DOHH2 (cell line): ENCODE results near the gene GAR1.

Source experiments
- H3F3A ChIP-seq: fragments of 200-600 bp; sonication (generic), shearing (Covaris generic); 2 replicates; pipeline ENCODE4 v1.6.0; 2016; ENCODE audit warnings: antibody characterized with exemption, mild to moderate bottlenecking; ENCODE audit not compliant: control insufficient read depth, insufficient read depth
- H3K27ac ChIP-seq: fragments of 200-600 bp; sonication (generic); 2 replicates; pipeline ENCODE4 v1.5.1; 2014; ENCODE audit warnings: low read depth, mild to moderate bottlenecking, low read length, moderate library complexity
- H3K27me3 ChIP-seq: fragments of 200-600 bp; sonication (generic); 2 replicates; pipeline ENCODE4 v1.6.1; 2014; ENCODE audit warnings: mild to moderate bottlenecking, low read length, mixed read lengths; ENCODE audit not compliant: control insufficient read depth
- H3K36me3 ChIP-seq: fragments of 200-600 bp; sonication (generic); 2 replicates; pipeline ENCODE4 v1.6.1; 2014; ENCODE audit warnings: mild to moderate bottlenecking, low read length, moderate library complexity, mixed read lengths; ENCODE audit not compliant: control insufficient read depth
- H3K4me1 ChIP-seq: fragments of 200-600 bp; sonication (generic); 2 replicates; pipeline ENCODE4 v1.6.1; 2014; ENCODE audit warnings: mild to moderate bottlenecking, low read length, mixed read lengths; ENCODE audit not compliant: control insufficient read depth
- H3K4me2 ChIP-seq: fragments of 200-600 bp; sonication (generic); 2 replicates; pipeline ENCODE4 v1.6.0; 2014; ENCODE audit warnings: mild to moderate bottlenecking, low read length, moderate library complexity
- H3K4me3 ChIP-seq: fragments of 200-600 bp; sonication (generic); 2 replicates; pipeline ENCODE4 v1.5.1; 2014; ENCODE audit warnings: mild to moderate bottlenecking, low read length, mixed read lengths
- H3K79me2 ChIP-seq: fragments of 200-600 bp; sonication (generic); 2 replicates; pipeline ENCODE4 v1.6.1; 2014; ENCODE audit warnings: mild to moderate bottlenecking, low read length, mixed read lengths; ENCODE audit not compliant: control insufficient read depth
- H3K9me2 ChIP-seq: fragments of 200-600 bp; sonication (generic); replicated peaks from 2 replicates; pipeline ENCODE4 v1.6.1; 2014; ENCODE audit warnings: mild to moderate bottlenecking, low read length, mixed read lengths; ENCODE audit not compliant: control insufficient read depth
- H3K9me3 ChIP-seq: fragments of 200-600 bp; sonication (generic); 2 replicates; pipeline ENCODE4 v1.6.1; 2014; ENCODE audit warnings: antibody characterized with exemption, low read length, mixed read lengths; ENCODE audit not compliant: control insufficient read depth, insufficient read depth
- H4K20me1 ChIP-seq: fragments of 200-600 bp; sonication (generic); 2 replicates; pipeline ENCODE4 v1.6.0; 2014; ENCODE audit warnings: low read depth, mild to moderate bottlenecking, antibody characterized with exemption, low read length, moderate library complexity; ENCODE audit not compliant: control insufficient read depth, insufficient read depth
- CTCF ChIP-seq: fragments of 200-600 bp; sonication (generic); IDR thresholded peaks from one replicate; pipeline ENCODE4 v1.5.1; 2014; ENCODE audit warnings: antibody characterized with exemption, mild to moderate bottlenecking, low read depth, low read length; ENCODE audit not compliant: poor library complexity, severe bottlenecking
- EZH2phosphoT487 ChIP-seq: fragments of 200-600 bp; sonication (generic); IDR thresholded peaks from 2 replicates; pipeline ENCODE4 v1.6.1; 2017; ENCODE audit warnings: borderline replicate concordance, mild to moderate bottlenecking, antibody characterized with exemption, low read length, moderate library complexity, mixed read lengths

The GAR1 gene

GRCh38 chr4:109821185-109821584, 5.6 kb downstream of the GAR1 start:
- Histone ChIP-seq H3K36me3 (peaks cover 85% of the 10 kb centered on the region), H3K27me3 (no peaks in the 10 kb centered on the region), H3K4me1 (peaks cover 16% of the 10 kb centered on the region), H3K4me2 (no peak overlapping the region), H3K79me2 (peaks cover 50% of the 10 kb centered on the region), H3F3A (peaks cover 7% of the 10 kb centered on the region), H3K27ac (no peak overlapping the region), H3K4me3 (no peak overlapping the region), H3K9me2 (no peaks in the 10 kb centered on the region), H3K9me3 (no peaks in the 10 kb centered on the region), H4K20me1 (no peaks in the 10 kb centered on the region)
- TF ChIP-seq CTCF (no peak), EZH2phosphoT487 (no peak)

- Histone ChIP-seq H3K79me2 (no peaks in the 10 kb centered on the region), H3K9me2 (no peaks in the 10 kb centered on the region), H3K36me3 (peaks cover 57% of the 10 kb centered on the region), H3F3A (peaks cover 10% of the 10 kb centered on the region), H3K27me3 (no peaks in the 10 kb centered on the region), H3K9me3 (no peaks in the 10 kb centered on the region), H3K27ac (no peak overlapping the region), H3K4me2 (no peak overlapping the region), H3K4me3 (no peak overlapping the region), H4K20me1 (no peaks in the 10 kb centered on the region), H3K4me1 (no peaks in the 10 kb centered on the region)
- TF ChIP-seq CTCF (peak; percentile 57), EZH2phosphoT487 (no peak)
Observed at GRCh38 chr4:109826719-109827118, 11.2 kb downstream of the GAR1 start.

- Histone ChIP-seq H4K20me1 (no peaks in the 10 kb centered on the region), H3K9me2 (no peaks in the 10 kb centered on the region), H3K27ac (no peak within 1 kb of the TSS), H3K9me3 (no peaks in the 10 kb centered on the region), H3K79me2 (no peaks in the 10 kb centered on the region), H3K4me1 (no peaks in the 10 kb centered on the region), H3K27me3 (no peaks in the 10 kb centered on the region), H3K36me3 (peaks cover 49% of the 10 kb centered on the region), H3F3A (peaks cover 10% of the 10 kb centered on the region), H3K4me3 (no peak within 1 kb of the TSS), H3K4me2 (no peak within 1 kb of the TSS)
- TF ChIP-seq EZH2phosphoT487 (no peak), CTCF (no peak)
Observed at GRCh38 chr4:109827672-109828071, 12.1 kb downstream of the GAR1 start, which contains the start of gene RRH. TSS of gene RRH (plus strand) at chr4:109827972. CDS start at chr4:109828028, 56 bp downstream.
